ENCODE results near the gene REC114. TPM values are rescaled to one million over a fixed set of nuclear protein-coding genes. Genes with fewer than 3 reads are reported as not detected.

REC114 gene
- total and polyA plus RNA-seq, 10 of the 15 experiments (the other 5 are each of a cell fraction or from before 2014, with no cell fraction given), result not detected

DNA sequence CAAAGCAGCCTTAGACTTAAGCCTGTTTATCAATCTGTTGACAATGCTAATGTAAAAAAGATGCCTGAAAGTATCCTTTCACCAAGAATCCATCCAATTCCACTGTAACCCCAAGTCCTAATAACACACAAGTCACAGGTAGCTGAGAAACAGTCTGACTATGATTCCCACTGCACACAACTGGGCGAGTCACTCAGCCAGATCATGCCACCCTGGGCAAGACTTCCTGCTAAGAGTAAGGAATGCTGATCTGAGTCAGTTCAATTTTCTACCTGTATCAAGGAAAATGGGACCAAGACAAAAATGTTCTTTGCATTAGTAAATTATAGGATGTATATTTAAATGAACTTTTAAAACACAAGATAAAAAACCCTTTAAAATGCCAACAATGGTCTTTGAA lies 157.0 kb downstream of the REC114 start:
- in situ Hi-C loops (cut with MboI), result no loop called here
- DNase-seq (ENCODE audit: low read depth, low spot score) (no peak), ATAC-seq (no peak), FAIRE-seq (no peak)
- H3K4me2 ChIP-seq (ENCODE audit: control insufficient read depth, insufficient read depth), result no peak overlapping the region
- ChIA-PET RAD21 (ENCODE audit: unreplicated experiment) (no interaction called here), SMC1A (ENCODE audit: uncharacterized antibody, unreplicated experiment) (interaction anchor here (10.9 kb wide), 1 partner anchor 20 kb away, joined by 130 read pairs; no protein-coding TSS in a partner anchor), POLR2A (no interaction called here), CTCF (interaction anchor here (11.1 kb wide), 1 partner anchor 34 kb away, joined by 170 read pairs; the partner anchor contains the start of gene NPTN)
- TF ChIP-seq KLF5 (IDR thresholded peaks at IDR 0.05; ENCODE audit: partially characterized antibody), result no peak
- no peak for TF ChIP-seq TBL1XR1 (IDR thresholded peaks at IDR 0.05; ENCODE audit: low read depth, low read length)
- no peak for TF ChIP-seq BCL11A (IDR thresholded peaks at IDR 0.05; ENCODE audit: low read depth, low read length)
- TF ChIP-seq, protein P1, sequence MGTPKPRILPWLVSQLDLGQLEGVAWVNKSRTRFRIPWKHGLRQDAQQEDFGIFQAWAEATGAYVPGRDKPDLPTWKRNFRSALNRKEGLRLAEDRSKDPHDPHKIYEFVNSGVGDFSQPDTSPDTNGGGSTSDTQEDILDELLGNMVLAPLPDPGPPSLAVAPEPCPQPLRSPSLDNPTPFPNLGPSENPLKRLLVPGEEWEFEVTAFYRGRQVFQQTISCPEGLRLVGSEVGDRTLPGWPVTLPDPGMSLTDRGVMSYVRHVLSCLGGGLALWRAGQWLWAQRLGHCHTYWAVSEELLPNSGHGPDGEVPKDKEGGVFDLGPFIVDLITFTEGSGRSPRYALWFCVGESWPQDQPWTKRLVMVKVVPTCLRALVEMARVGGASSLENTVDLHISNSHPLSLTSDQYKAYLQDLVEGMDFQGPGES (IDR thresholded peaks at IDR 0.05), result no peak
- TF ChIP-seq SMAD5 (IDR thresholded peaks at IDR 0.05; ENCODE audit: low read depth), result no peak
- no peak for TF ChIP-seq NRF1 (conservative IDR thresholded peaks at IDR 0.05; ENCODE audit: low read depth, low read length)
- TF ChIP-seq, protein P2, sequence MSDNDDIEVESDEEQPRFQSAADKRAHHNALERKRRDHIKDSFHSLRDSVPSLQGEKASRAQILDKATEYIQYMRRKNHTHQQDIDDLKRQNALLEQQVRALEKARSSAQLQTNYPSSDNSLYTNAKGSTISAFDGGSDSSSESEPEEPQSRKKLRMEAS (IDR thresholded peaks at IDR 0.05; ENCODE audit: low read depth, low read length), result no peak
- no peak for TF ChIP-seq NFIC (IDR thresholded peaks at IDR 0.05; ENCODE audit: low read depth, low read length)
- TF ChIP-seq BRCA1 (IDR thresholded peaks at IDR 0.05; ENCODE audit: low read depth, low read length), result no peak
- TF ChIP-seq NFYA (IDR thresholded peaks at IDR 0.05; ENCODE audit: borderline replicate concordance, low read depth, low read length), result no peak
- TF ChIP-seq CHD4 (IDR thresholded peaks at IDR 0.05), result no peak
- TF ChIP-seq NBN (IDR thresholded peaks at IDR 0.05), result no peak
- no peak for TF ChIP-seq ETV6 (conservative IDR thresholded peaks at IDR 0.05 in 1 of 2, IDR thresholded peaks at IDR 0.05 in 1 of 2; ENCODE audit: borderline replicate concordance in 1 of 2, low read depth in 1 of 2)
- TF ChIP-seq, protein P3, sequence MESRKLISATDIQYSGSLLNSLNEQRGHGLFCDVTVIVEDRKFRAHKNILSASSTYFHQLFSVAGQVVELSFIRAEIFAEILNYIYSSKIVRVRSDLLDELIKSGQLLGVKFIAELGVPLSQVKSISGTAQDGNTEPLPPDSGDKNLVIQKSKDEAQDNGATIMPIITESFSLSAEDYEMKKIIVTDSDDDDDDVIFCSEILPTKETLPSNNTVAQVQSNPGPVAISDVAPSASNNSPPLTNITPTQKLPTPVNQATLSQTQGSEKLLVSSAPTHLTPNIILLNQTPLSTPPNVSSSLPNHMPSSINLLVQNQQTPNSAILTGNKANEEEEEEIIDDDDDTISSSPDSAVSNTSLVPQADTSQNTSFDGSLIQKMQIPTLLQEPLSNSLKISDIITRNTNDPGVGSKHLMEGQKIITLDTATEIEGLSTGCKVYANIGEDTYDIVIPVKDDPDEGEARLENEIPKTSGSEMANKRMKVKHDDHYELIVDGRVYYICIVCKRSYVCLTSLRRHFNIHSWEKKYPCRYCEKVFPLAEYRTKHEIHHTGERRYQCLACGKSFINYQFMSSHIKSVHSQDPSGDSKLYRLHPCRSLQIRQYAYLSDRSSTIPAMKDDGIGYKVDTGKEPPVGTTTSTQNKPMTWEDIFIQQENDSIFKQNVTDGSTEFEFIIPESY (IDR thresholded peaks at IDR 0.05), result no peak
- TF ChIP-seq SIN3A (IDR thresholded peaks at IDR 0.05; ENCODE audit: low read depth, low read length), result no peak
- peaks cover 22% of the 10 kb centered on the region for H3K4me1 ChIP-seq (ENCODE audit: control insufficient read depth, insufficient read depth, low read length)
- BruUV-seq (replicated peaks), result no TSS peak
- H3K4me3 ChIP-seq, result no peak overlapping the region
- H3K9me3 ChIP-seq (replicated peaks; ENCODE audit: control insufficient read depth, insufficient read depth, low read length), result no peaks in the 10 kb centered on the region
- H2AFZ ChIP-seq (ENCODE audit: control insufficient read depth, low read depth, low read length), result no peak overlapping the region
- intact Hi-C loops (cut with micrococcal nuclease; ENCODE audit: unreplicated experiment), result no loop called here
- H3K27ac ChIP-seq (ENCODE audit: control insufficient read depth, insufficient read depth), result no peak overlapping the region
- peaks cover 59% of the 10 kb centered on the region for H3K79me2 ChIP-seq (ENCODE audit: control insufficient read depth, insufficient read depth, low read length)
- no peaks in the 10 kb centered on the region for H3K27me3 ChIP-seq (replicated peaks in 1 of 2; ENCODE audit: control insufficient read depth in 2 of 2, insufficient read depth in 2 of 2, low read length in 1 of 2)
- no peaks in the 10 kb centered on the region; the same call in 1 of the 2 replicates for H4K20me1 ChIP-seq (ENCODE audit: control insufficient read depth, insufficient read depth)
- WGBS (ENCODE audit: insufficient coverage, insufficient replicate concordance, low lambda C conversion rate, missing lambda C conversion rate), result 96% methylated on average over 1 of the region's 1 CpG
- peaks cover 1 to 9% of the 10 kb centered on the region in 2 experiments for H3K36me3 ChIP-seq (ENCODE audit: control insufficient read depth in 2 of 2, insufficient read depth in 2 of 2, low read length in 1 of 2)
- no peak overlapping the region for H3K9ac ChIP-seq (ENCODE audit: control insufficient read depth, insufficient read depth, low read length)

Measured in GM12878 (cell line).